ENCODE results near the gene FAM241B. TPM values are rescaled to one million over a fixed set of nuclear protein-coding genes. Genes with fewer than 3 reads are reported as not detected.

FAM241B gene
- total and polyA plus RNA-seq, 2 donors from 2014 or later: 7.6 to 23.7 TPM

- H3K4me3 ChIP-seq (ENCODE audit: low read length in 3 of 3): no peak overlapping the region
- no peak overlapping the region for H3K9ac ChIP-seq (ENCODE audit: low read length in 3 of 3)
- intact Hi-C loops (cut with DNase I): no loop called here
- FAIRE-seq: no peak
- TF ChIP-seq, protein P1, sequence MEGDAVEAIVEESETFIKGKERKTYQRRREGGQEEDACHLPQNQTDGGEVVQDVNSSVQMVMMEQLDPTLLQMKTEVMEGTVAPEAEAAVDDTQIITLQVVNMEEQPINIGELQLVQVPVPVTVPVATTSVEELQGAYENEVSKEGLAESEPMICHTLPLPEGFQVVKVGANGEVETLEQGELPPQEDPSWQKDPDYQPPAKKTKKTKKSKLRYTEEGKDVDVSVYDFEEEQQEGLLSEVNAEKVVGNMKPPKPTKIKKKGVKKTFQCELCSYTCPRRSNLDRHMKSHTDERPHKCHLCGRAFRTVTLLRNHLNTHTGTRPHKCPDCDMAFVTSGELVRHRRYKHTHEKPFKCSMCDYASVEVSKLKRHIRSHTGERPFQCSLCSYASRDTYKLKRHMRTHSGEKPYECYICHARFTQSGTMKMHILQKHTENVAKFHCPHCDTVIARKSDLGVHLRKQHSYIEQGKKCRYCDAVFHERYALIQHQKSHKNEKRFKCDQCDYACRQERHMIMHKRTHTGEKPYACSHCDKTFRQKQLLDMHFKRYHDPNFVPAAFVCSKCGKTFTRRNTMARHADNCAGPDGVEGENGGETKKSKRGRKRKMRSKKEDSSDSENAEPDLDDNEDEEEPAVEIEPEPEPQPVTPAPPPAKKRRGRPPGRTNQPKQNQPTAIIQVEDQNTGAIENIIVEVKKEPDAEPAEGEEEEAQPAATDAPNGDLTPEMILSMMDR (IDR thresholded peaks at IDR 0.05; ENCODE audit: borderline replicate concordance, extremely low read depth, insufficient read depth): no peak
- no peaks in the 10 kb centered on the region for H3K27me3 ChIP-seq (ENCODE audit: control insufficient read depth, insufficient read depth, low read length)
- H3K27ac ChIP-seq (ENCODE audit: low read depth in 2 of 2, low read length in 2 of 2): no peak overlapping the region
- H3K4me1 ChIP-seq (ENCODE audit: control insufficient read depth in 2 of 3, insufficient read depth in 2 of 3, low read depth in 1 of 3, low read length in 3 of 3): no peaks in the 10 kb centered on the region
- H3K36me3 ChIP-seq (ENCODE audit: control insufficient read depth in 2 of 3, insufficient read depth in 3 of 3, low read length in 3 of 3): no peaks in the 10 kb centered on the region
- no peaks in the 10 kb centered on the region for H3K9me3 ChIP-seq (ENCODE audit: control insufficient read depth in 2 of 3, insufficient read depth in 1 of 3, low read length in 3 of 3)
- peak in 1 of 5 donors; percentile 36 for DNase-seq
These were observed 27.4 kb downstream of the FAM241B start for GRCh38 chr10:69657430-69657829.

DNA sequence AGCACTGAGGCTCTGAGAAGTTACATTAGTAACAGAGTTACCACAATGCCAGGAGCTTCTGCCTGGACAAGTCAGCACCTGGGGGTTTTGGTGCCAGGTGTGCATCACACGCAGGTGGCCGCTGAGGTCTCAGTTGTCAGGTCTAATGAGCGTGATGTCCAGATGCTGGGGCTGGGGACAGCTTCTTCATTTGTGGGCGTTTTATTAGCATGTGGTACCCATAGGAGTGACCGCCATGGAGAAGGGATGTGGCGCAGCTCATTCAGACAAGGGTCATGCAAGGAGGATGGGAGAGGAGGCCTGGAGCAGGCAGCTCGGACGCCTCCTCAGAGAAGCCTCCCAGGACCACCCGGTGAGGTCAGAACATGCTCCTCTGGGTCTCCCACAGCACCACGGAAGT is 27.8 kb downstream of the FAM241B start:
- H3K9me3 ChIP-seq (ENCODE audit: control insufficient read depth in 2 of 3, insufficient read depth in 1 of 3, low read length in 3 of 3): no peaks in the 10 kb centered on the region

GRCh38 chr10:69659241-69660038 is 29.4 kb downstream of the FAM241B start:
- H3K9me3 ChIP-seq (ENCODE audit: control insufficient read depth in 2 of 3, insufficient read depth in 1 of 3, low read length in 3 of 3): no peaks in the 10 kb centered on the region
- no peak overlapping the region for H3K4me3 ChIP-seq (ENCODE audit: low read length in 3 of 3)
- H3K4me1 ChIP-seq (ENCODE audit: control insufficient read depth in 2 of 3, insufficient read depth in 2 of 3, low read depth in 1 of 3, low read length in 3 of 3): no peaks in the 10 kb centered on the region
- TF ChIP-seq, protein P1 (IDR thresholded peaks at IDR 0.05; ENCODE audit: borderline replicate concordance, extremely low read depth, insufficient read depth): no peak
- H3K36me3 ChIP-seq (ENCODE audit: control insufficient read depth in 2 of 3, insufficient read depth in 3 of 3, low read length in 3 of 3): no peaks in the 10 kb centered on the region
- intact Hi-C loops (cut with DNase I): no loop called here
- no peak for FAIRE-seq
- H3K9ac ChIP-seq (ENCODE audit: low read length in 3 of 3): no peak overlapping the region
- H3K27ac ChIP-seq (ENCODE audit: low read depth in 2 of 2, low read length in 2 of 2): no peak overlapping the region
- peak; percentile 45 to 96 (median 92) for DNase-seq
- no peaks in the 10 kb centered on the region for H3K27me3 ChIP-seq (ENCODE audit: control insufficient read depth, insufficient read depth, low read length)

More for the DNA sequence above, 27.8 kb downstream of the FAM241B start:
- intact Hi-C loops (cut with DNase I): no loop called here
- DNase-seq (peak in 1 of 5 donors; percentile 37), FAIRE-seq (no peak)
- no peaks in the 10 kb centered on the region for H3K36me3 ChIP-seq (ENCODE audit: control insufficient read depth in 2 of 3, insufficient read depth in 3 of 3, low read length in 3 of 3)
- H3K27ac ChIP-seq (ENCODE audit: low read depth in 2 of 2, low read length in 2 of 2): no peak overlapping the region
- no peak overlapping the region for H3K9ac ChIP-seq (ENCODE audit: low read length in 3 of 3)
- TF ChIP-seq, protein P1 (IDR thresholded peaks at IDR 0.05; ENCODE audit: borderline replicate concordance, extremely low read depth, insufficient read depth): no peak
- no peaks in the 10 kb centered on the region for H3K27me3 ChIP-seq (ENCODE audit: control insufficient read depth, insufficient read depth, low read length)
- H3K4me1 ChIP-seq (ENCODE audit: control insufficient read depth in 2 of 3, insufficient read depth in 2 of 3, low read depth in 1 of 3, low read length in 3 of 3): no peaks in the 10 kb centered on the region
- no peak overlapping the region for H3K4me3 ChIP-seq (ENCODE audit: low read length in 3 of 3)

Measured in kidney (tissue), 14 donors.